Measurements from ENCODE around the gene FAM209B. TPM values are rescaled to one million over a fixed set of nuclear protein-coding genes. Genes with fewer than 3 reads are reported as not detected.

FAM209B gene
- total RNA-seq, 4 donors from 2014 or later: not detected

GRCh38 chr20:56579301-56579710, 46.3 kb downstream of the FAM209B start:
- in situ Hi-C loops (cut with MboI; ENCODE audit: low sequenced_read_pairs in 4 of 4) (no loop called here), intact Hi-C loops (cut with DNase I; ENCODE audit: low total_unique reads) (no loop called here)
- ATAC-seq: no peak
- H3K27me3 ChIP-seq: no peaks in the 10 kb centered on the region
- no peak for DNase-seq
- no peaks in the 10 kb centered on the region for H3K36me3 ChIP-seq
- H3K4me1 ChIP-seq: no peaks in the 10 kb centered on the region
- H3K4me3 ChIP-seq: no peak overlapping the region
- TF ChIP-seq CTCF (IDR thresholded peaks at IDR 0.05 in 4 of 5, conservative IDR thresholded peaks at IDR 0.05 in 1 of 5): no peak
- no peak for TF ChIP-seq POLR2A (IDR thresholded peaks at IDR 0.05)
- no peak overlapping the region for H3K27ac ChIP-seq
- H3K9me3 ChIP-seq: no peaks in the 10 kb centered on the region

GRCh38 chr20:56580226-56580625, 47.2 kb downstream of the FAM209B start:
- ATAC-seq (no peak), DNase-seq (no peak)
- in situ Hi-C loops (cut with MboI; ENCODE audit: low sequenced_read_pairs in 4 of 4): no loop called here
- TF ChIP-seq CTCF (IDR thresholded peaks at IDR 0.05 in 4 of 5, conservative IDR thresholded peaks at IDR 0.05 in 1 of 5) (no peak), POLR2A (IDR thresholded peaks at IDR 0.05) (no peak)
- Histone ChIP-seq H3K4me1 (no peaks in the 10 kb centered on the region), H3K27me3 (no peaks in the 10 kb centered on the region), H3K4me3 (no peak overlapping the region), H3K9me3 (no peaks in the 10 kb centered on the region), H3K36me3 (no peaks in the 10 kb centered on the region), H3K27ac (no peak overlapping the region)
- intact Hi-C loops (cut with DNase I; ENCODE audit: low total_unique reads): no loop called here

GRCh38 chr20:56581701-56582100, 48.7 kb downstream of the FAM209B start:
- Histone ChIP-seq H3K4me1 (no peaks in the 10 kb centered on the region), H3K36me3 (no peaks in the 10 kb centered on the region), H3K4me3 (no peak overlapping the region), H3K27ac (no peak overlapping the region), H3K27me3 (no peaks in the 10 kb centered on the region), H3K9me3 (no peaks in the 10 kb centered on the region)
- DNase-seq: no peak
- no peak for ATAC-seq
- intact Hi-C loops (cut with DNase I; ENCODE audit: low total_unique reads): no loop called here
- TF ChIP-seq POLR2A (IDR thresholded peaks at IDR 0.05) (no peak), CTCF (IDR thresholded peaks at IDR 0.05 in 4 of 5, conservative IDR thresholded peaks at IDR 0.05 in 1 of 5) (no peak)
- in situ Hi-C loops (cut with MboI; ENCODE audit: low sequenced_read_pairs in 4 of 4): no loop called here

GRCh38 chr20:56582542-56582941, 49.5 kb downstream of the FAM209B start:
- in situ Hi-C loops (cut with MboI; ENCODE audit: low sequenced_read_pairs in 4 of 4) (no loop called here), intact Hi-C loops (cut with DNase I; ENCODE audit: low total_unique reads) (no loop called here)
- no peak for DNase-seq
- no peaks in the 10 kb centered on the region for H3K36me3 ChIP-seq
- no peak overlapping the region for H3K27ac ChIP-seq
- no peak overlapping the region for H3K4me3 ChIP-seq
- H3K4me1 ChIP-seq: no peaks in the 10 kb centered on the region
- TF ChIP-seq POLR2A (IDR thresholded peaks at IDR 0.05): no peak
- TF ChIP-seq CTCF (IDR thresholded peaks at IDR 0.05 in 4 of 5, conservative IDR thresholded peaks at IDR 0.05 in 1 of 5): no peak
- H3K27me3 ChIP-seq: no peaks in the 10 kb centered on the region
- no peaks in the 10 kb centered on the region for H3K9me3 ChIP-seq
- no peak for ATAC-seq

GRCh38 chr20:56584916-56585315, 51.9 kb downstream of the FAM209B start:
- Histone ChIP-seq H3K4me3 (no peak overlapping the region), H3K27me3 (no peaks in the 10 kb centered on the region), H3K36me3 (no peaks in the 10 kb centered on the region), H3K9me3 (no peaks in the 10 kb centered on the region), H3K4me1 (no peaks in the 10 kb centered on the region), H3K27ac (no peak overlapping the region)
- intact Hi-C loops (cut with DNase I; ENCODE audit: low total_unique reads): no loop called here
- DNase-seq: no peak
- in situ Hi-C loops (cut with MboI; ENCODE audit: low sequenced_read_pairs in 4 of 4): no loop called here
- no peak for ATAC-seq
- no peak for TF ChIP-seq CTCF (IDR thresholded peaks at IDR 0.05 in 4 of 5, conservative IDR thresholded peaks at IDR 0.05 in 1 of 5)
- no peak for TF ChIP-seq POLR2A (IDR thresholded peaks at IDR 0.05)

Data from gastrocnemius medialis (tissue), 4 donors.